Stimulated activated memory B cell treated with anti-CD40 and anti-IgM and Interleukin-4, amounts not matched to agents 10 μg/mL and 1 μg/mL and 100 μg/mL, for 72 hours (primary cell): ENCODE results near the gene BNIP1.
"Not testable (repeated sequence)": the region's sequence is repeated elsewhere in the genome, so short reads cannot be mapped to it uniquely, and the experiment has no call there.

Source experiments
- ATAC-seq: fragments of 150-1000 bp; cut with Tn5 transposase; 2 replicates; pipeline ENCODE4 v1.10.0; 2021
- H3K27ac Mint-ChIP-seq: one replicate; pipeline ENCODE4 v1.8.0; 2022; ENCODE audit warnings: mild to moderate bottlenecking, mixed read lengths
- H3K27me3 Mint-ChIP-seq: one replicate; pipeline ENCODE4 v1.8.0; 2022; ENCODE audit warnings: mixed read lengths
- H3K36me3 Mint-ChIP-seq: one replicate; pipeline ENCODE4 v1.8.0; 2022; ENCODE audit warnings: mixed read lengths
- H3K4me1 Mint-ChIP-seq: one replicate; pipeline ENCODE4 v1.8.0; 2022; ENCODE audit warnings: mixed read lengths
- H3K4me3 Mint-ChIP-seq: one replicate; pipeline ENCODE4 v1.8.0; 2022; ENCODE audit warnings: mild to moderate bottlenecking, moderate library complexity, mixed read lengths
- H3K9me3 Mint-ChIP-seq: one replicate; pipeline ENCODE4 v1.8.0; 2022; ENCODE audit warnings: mixed read lengths

The BNIP1 gene, protein sequence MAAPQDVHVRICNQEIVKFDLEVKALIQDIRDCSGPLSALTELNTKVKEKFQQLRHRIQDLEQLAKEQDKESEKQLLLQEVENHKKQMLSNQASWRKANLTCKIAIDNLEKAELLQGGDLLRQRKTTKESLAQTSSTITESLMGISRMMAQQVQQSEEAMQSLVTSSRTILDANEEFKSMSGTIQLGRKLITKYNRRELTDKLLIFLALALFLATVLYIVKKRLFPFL

DNA sequence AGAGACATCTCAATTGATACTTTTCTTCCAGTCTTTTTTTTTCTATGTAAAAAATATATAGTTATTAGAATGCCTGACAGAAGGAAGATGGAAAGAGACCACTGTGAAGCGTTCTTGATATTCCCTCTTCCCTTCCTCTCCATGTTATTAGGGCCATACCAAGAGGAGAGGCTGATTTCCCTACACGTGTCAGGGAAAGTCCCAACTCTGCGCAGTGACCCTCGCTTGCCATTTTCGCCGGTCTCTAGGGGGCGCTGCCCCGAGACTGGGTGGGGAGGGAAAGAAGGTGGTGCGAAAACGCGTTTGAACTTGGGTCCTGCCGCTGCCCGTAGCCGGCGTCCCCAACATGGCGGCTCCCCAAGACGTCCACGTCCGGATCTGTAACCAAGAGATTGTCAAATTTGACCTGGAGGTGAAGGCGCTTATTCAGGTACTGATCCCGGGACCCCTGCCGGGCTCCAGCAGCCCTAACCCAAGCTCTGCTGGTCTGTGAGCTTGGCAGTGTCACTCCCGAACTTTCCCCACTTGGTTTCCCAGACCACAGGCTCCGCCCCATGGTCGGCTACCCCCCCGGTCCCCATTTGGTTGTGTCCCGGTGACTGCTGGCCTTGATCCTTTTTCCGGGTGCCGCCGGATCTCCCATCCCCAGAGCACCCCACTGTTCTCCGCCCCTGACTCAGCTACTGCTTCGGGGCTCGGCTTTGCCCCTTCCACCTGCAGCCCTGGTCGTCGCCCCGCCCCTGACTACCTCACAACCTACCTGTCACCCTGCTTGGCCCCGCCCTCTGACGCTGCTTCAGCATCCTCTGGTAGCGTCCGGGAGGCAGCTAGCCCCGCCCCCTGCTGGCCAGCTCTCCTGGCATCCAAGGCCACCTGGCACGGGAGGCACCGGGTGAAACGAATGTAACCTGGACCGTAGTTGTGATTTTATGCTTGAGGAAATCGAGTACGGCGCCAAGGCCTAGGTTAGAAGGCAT, at the start of gene BNIP1:
Gene BNIP1, plus strand, starts transcription at position 332 of the 977 bp plus-strand sequence. Its CDS starts 15 bp downstream, at position 347.
- no peaks in the 10 kb centered on the region for H3K4me1 Mint-ChIP-seq
- peaks cover 17% of the 10 kb centered on the region for H3K36me3 Mint-ChIP-seq
- no peaks in the 10 kb centered on the region for H3K27me3 Mint-ChIP-seq
- H3K27ac Mint-ChIP-seq = peak within 1 kb of the TSS; percentile 91
- no peaks in the 10 kb centered on the region for H3K9me3 Mint-ChIP-seq
- H3K4me3 Mint-ChIP-seq = peak within 1 kb of the TSS; percentile 87
- ATAC-seq = peak; percentile 99

- Mint-ChIP-seq H3K36me3 (peaks cover 34% of the 10 kb centered on the region), H3K27ac (no peak overlapping the region), H3K9me3 (peaks cover 4% of the 10 kb centered on the region), H3K4me1 (peaks cover 52% of the 10 kb centered on the region), H3K4me3 (no peak overlapping the region), H3K27me3 (no peaks in the 10 kb centered on the region)
- no peak for ATAC-seq
Observed at GRCh38 chr5:173098787-173099186, 45.5 kb upstream of the BNIP1 start.

- Mint-ChIP-seq H3K4me3 (no peak overlapping the region), H3K4me1 (peaks cover 52% of the 10 kb centered on the region), H3K9me3 (peaks cover 4% of the 10 kb centered on the region), H3K36me3 (peaks cover 30% of the 10 kb centered on the region), H3K27ac (no peak overlapping the region), H3K27me3 (no peaks in the 10 kb centered on the region)
- no peak for ATAC-seq
Observed at GRCh38 chr5:173099461-173099860, 44.9 kb upstream of the BNIP1 start.

DNA sequence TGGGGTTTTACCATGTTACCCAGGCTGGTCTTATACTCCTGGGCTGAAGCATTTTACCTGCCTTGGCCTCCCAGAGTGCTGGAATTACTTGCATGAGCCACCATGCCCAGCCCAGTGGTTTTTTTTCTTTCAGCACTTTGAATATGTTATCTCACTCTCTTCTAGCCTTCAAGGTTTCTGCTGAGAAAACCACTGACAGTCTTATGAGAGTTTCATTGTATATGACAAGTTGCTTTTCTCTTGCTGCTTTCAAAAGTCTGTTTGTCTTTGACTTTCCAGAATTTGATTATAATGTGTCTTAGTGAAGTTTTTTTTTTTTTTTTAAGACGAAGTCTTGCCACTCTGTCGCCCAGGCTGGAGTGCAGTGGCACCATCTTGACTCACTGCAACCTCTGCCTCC, 43.1 kb upstream of the BNIP1 start:
- Mint-ChIP-seq H3K4me3 (no peak overlapping the region), H3K27me3 (no peaks in the 10 kb centered on the region), H3K9me3 (peaks cover 4% of the 10 kb centered on the region), H3K4me1 (peaks cover 54% of the 10 kb centered on the region), H3K36me3 (peaks cover 30% of the 10 kb centered on the region), H3K27ac (no peak overlapping the region)
- no peak for ATAC-seq

GRCh38 chr5:173103411-173103810, 40.9 kb upstream of the BNIP1 start:
- no peaks in the 10 kb centered on the region for H3K27me3 Mint-ChIP-seq
- ATAC-seq = no peak
- no peak overlapping the region for H3K4me3 Mint-ChIP-seq
- H3K4me1 Mint-ChIP-seq = peaks cover 37% of the 10 kb centered on the region
- no peak overlapping the region for H3K27ac Mint-ChIP-seq
- H3K9me3 Mint-ChIP-seq = peaks cover 4% of the 10 kb centered on the region
- peaks cover 21% of the 10 kb centered on the region for H3K36me3 Mint-ChIP-seq

DNA sequence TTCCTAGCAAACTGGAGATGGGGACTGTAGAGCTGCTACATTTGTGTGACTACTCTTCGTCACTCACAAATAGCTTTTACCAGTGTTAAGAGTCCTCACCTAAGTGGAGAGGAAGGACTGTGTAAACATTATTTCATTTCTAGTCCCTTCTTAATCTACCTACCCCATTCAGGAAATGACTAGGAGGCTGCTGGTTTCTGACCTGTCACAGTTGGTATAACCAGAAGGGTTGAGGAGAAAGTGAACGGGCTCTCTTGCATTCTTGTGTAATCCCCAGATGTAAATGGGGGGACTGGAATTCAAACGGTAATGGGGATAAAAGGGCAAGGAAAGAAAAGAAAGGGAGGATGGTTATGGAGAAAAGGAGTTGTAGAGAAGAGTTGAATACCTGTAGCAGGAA, 35.4 kb upstream of the BNIP1 start:
- no peak for ATAC-seq
- peaks cover 10% of the 10 kb centered on the region for H3K4me1 Mint-ChIP-seq
- no peak overlapping the region for H3K27ac Mint-ChIP-seq
- H3K36me3 Mint-ChIP-seq = peaks cover 40% of the 10 kb centered on the region
- no peak overlapping the region for H3K4me3 Mint-ChIP-seq
- H3K9me3 Mint-ChIP-seq = no peaks in the 10 kb centered on the region
- no peaks in the 10 kb centered on the region for H3K27me3 Mint-ChIP-seq

DNA sequence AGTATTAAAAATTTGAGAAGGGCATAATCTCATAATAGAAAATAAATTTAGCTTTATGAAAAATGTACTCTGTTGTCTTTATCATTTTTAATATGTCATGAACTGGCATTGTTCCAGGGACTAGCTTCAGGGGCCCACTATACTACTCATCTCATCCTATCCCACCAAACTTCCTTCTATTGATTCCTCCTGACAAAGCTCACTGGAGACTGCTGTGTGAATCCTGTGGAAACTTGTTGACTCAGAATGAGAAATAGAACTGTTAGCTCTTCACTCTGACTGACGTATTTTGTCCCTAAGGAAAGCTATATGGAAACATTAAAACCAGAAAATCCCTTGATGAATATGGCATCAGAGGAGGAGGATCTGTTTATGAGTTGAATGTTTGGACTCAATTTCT, 29.8 kb upstream of the BNIP1 start:
- Mint-ChIP-seq H3K9me3 (peaks cover 3% of the 10 kb centered on the region), H3K36me3 (peaks cover 85% of the 10 kb centered on the region), H3K27ac (no peak overlapping the region), H3K27me3 (no peaks in the 10 kb centered on the region), H3K4me1 (peaks cover 9% of the 10 kb centered on the region), H3K4me3 (no peak overlapping the region)
- ATAC-seq = no peak

DNA sequence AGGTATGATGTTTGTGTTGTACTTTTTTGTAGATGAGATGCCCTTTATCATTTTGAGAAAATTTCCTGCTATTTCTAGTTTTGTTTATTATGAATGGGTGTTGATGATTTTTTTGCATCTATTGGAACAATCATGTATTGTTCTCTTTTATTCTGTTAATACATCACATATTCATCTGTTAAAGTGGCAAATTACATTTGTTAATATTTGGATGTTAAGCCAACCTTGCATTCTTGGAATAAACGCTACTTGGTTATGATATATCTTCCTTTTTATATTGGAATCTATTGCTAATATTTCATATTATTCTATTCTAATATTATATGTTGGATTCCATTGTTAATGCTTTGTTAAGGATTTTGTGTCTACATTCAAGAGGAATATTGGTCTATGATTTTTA, 24.6 kb upstream of the BNIP1 start:
- Mint-ChIP-seq H3K27me3 (no peaks in the 10 kb centered on the region), H3K4me3 (no peak overlapping the region), H3K36me3 (peaks cover 71% of the 10 kb centered on the region), H3K9me3 (peaks cover 3% of the 10 kb centered on the region), H3K4me1 (peaks cover 9% of the 10 kb centered on the region), H3K27ac (no peak overlapping the region)
- no peak for ATAC-seq

GRCh38 chr5:173123416-173123815, 20.9 kb upstream of the BNIP1 start:
- H3K9me3 Mint-ChIP-seq = no peaks in the 10 kb centered on the region
- H3K27me3 Mint-ChIP-seq = no peaks in the 10 kb centered on the region
- peaks cover 4% of the 10 kb centered on the region for H3K4me1 Mint-ChIP-seq
- H3K27ac Mint-ChIP-seq = no peak overlapping the region
- H3K4me3 Mint-ChIP-seq = no peak overlapping the region
- peaks cover 63% of the 10 kb centered on the region for H3K36me3 Mint-ChIP-seq
- no peak for ATAC-seq

- not testable (repeated sequence) for ATAC-seq, H3K4me1 Mint-ChIP-seq, H3K27me3 Mint-ChIP-seq, H3K9me3 Mint-ChIP-seq, H3K27ac Mint-ChIP-seq, H3K4me3 Mint-ChIP-seq
- peaks cover 23% of the 10 kb centered on the region for H3K36me3 Mint-ChIP-seq
Observed at GRCh38 chr5:173132166-173132565, 12.2 kb upstream of the BNIP1 start.

GRCh38 chr5:173138707-173139106, 5.6 kb upstream of the BNIP1 start:
- Mint-ChIP-seq H3K4me1 (no peaks in the 10 kb centered on the region), H3K9me3 (no peaks in the 10 kb centered on the region), H3K27ac (no peak overlapping the region), H3K4me3 (no peak overlapping the region), H3K36me3 (no peaks in the 10 kb centered on the region), H3K27me3 (no peaks in the 10 kb centered on the region)
- no peak for ATAC-seq

DNA sequence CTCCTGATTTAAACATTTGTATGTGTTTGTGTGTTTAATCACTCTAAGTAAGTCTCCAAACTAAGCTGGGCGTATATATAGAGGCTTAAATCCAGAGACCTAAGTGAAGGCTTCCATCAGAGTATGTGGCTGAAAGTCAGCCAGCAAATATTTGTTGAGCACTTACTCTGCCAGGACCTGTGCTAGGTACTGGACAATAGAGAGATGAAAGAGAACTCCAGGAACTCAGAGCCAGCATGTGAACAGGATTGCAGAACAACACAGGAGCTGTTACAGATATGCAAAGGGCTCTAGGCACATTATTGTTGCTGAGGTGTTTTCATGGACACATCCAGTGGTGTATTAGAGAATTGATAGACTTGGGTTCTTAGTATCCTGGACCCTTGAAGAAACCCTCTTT, 4.7 kb upstream of the BNIP1 start:
- no peak overlapping the region for H3K4me3 Mint-ChIP-seq
- no peaks in the 10 kb centered on the region for H3K9me3 Mint-ChIP-seq
- H3K27ac Mint-ChIP-seq = no peak overlapping the region
- H3K36me3 Mint-ChIP-seq = no peaks in the 10 kb centered on the region
- H3K4me1 Mint-ChIP-seq = no peaks in the 10 kb centered on the region
- H3K27me3 Mint-ChIP-seq = no peaks in the 10 kb centered on the region
- no peak for ATAC-seq

DNA sequence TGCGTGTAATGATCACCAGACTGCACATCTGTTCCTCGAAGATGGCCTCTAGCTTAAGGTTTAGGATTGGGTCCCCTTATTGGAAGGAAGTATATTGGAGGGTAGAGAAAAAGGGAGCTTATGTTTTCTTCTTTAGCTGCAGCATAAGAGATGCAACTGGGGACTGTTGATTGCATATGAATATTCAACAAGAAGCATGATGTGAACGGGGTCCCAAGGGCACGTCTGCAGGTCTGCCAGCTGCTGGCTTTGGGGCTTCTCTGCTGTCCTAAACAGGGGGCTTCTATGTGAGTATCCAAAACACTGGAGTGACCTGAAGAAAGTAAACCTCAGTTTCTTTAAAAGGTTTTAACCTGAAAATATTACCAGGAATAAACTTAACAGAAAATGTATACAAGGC, 3.6 kb upstream of the BNIP1 start:
- Mint-ChIP-seq H3K4me1 (no peaks in the 10 kb centered on the region), H3K27ac (no peak overlapping the region), H3K9me3 (no peaks in the 10 kb centered on the region), H3K4me3 (no peak overlapping the region), H3K27me3 (no peaks in the 10 kb centered on the region), H3K36me3 (no peaks in the 10 kb centered on the region)
- no peak for ATAC-seq

- no peak overlapping the region for H3K4me3 Mint-ChIP-seq
- ATAC-seq = no peak
Observed at GRCh38 chr5:173143567-173143966, 764 bp upstream of the BNIP1 start.

DNA sequence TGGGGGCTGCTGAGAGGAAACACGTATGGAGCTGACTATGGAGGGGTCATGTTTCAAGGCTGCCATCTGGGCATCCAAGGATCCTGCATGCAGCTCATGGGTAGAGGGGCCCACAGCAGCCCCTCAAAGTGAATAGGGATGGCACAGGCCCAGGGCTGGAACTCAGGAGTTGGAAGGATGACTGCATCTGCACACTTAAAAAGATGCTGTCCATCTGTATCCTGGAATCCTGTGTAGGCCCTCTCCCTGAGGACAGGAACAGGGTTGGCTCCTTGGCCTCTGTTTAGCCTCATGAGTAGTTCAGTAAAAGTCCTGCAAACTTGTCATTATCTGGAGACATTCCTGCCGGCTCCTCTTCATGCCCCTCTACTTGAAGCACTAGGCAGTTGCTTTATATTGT, 4.0 kb downstream of the BNIP1 start:
- no peaks in the 10 kb centered on the region for H3K4me1 Mint-ChIP-seq
- no peaks in the 10 kb centered on the region for H3K27me3 Mint-ChIP-seq
- peaks cover 33% of the 10 kb centered on the region for H3K36me3 Mint-ChIP-seq

More at GRCh38 chr5:173143567-173143966, 764 bp upstream of the BNIP1 start:
- Mint-ChIP-seq H3K4me1 (no peaks in the 10 kb centered on the region), H3K27ac (no peak overlapping the region), H3K9me3 (no peaks in the 10 kb centered on the region), H3K27me3 (no peaks in the 10 kb centered on the region), H3K36me3 (peaks cover 8% of the 10 kb centered on the region)

DNA sequence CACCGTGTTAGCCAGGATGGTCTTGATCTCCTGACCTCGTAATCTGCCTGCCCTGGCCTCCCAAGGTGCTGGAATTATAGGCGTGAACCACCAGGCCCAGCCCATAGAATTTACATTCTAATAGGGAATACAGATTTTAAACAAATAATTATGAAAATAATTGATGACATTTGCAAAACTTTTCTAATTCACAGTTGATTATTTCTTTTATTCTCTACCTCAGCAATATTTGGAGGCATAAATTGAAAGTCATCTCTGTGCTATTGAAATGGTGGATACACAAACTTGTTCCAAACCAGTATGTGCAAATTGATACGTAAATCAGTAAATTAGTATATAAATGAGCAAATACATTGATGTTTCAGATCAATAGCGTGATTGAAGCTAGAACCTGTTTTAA, 8.2 kb downstream of the BNIP1 start:
- ATAC-seq = no peak
- H3K27ac Mint-ChIP-seq = no peak overlapping the region

More for the DNA sequence above, 4.0 kb downstream of the BNIP1 start:
- H3K27ac Mint-ChIP-seq = no peak overlapping the region
- no peak for ATAC-seq
- no peak overlapping the region for H3K4me3 Mint-ChIP-seq
- H3K9me3 Mint-ChIP-seq = no peaks in the 10 kb centered on the region

More for the DNA sequence above, 8.2 kb downstream of the BNIP1 start:
- no peaks in the 10 kb centered on the region for H3K9me3 Mint-ChIP-seq
- no peaks in the 10 kb centered on the region for H3K4me1 Mint-ChIP-seq
- peaks cover 52% of the 10 kb centered on the region for H3K36me3 Mint-ChIP-seq
- no peaks in the 10 kb centered on the region for H3K27me3 Mint-ChIP-seq
- H3K4me3 Mint-ChIP-seq = no peak overlapping the region
